HG02884 (cell line): ENCODE data around the gene DIP2B.
"Not testable (repeated sequence)": the region's sequence is repeated elsewhere in the genome, so short reads cannot be mapped to it uniquely, and the experiment has no call there.

Source experiments
- ATAC-seq: cut with Tn5 transposase; IDR thresholded peaks from one replicate; pipeline ENCODE4 v1.9.1; 2021; ENCODE audit warnings: mild to moderate bottlenecking, moderate library complexity; ENCODE audit not compliant: unreplicated experiment

Gene DIP2B

GRCh38 chr12:50547742-50548141, 43.0 kb downstream of the DIP2B start:
- no peak for ATAC-seq

DNA sequence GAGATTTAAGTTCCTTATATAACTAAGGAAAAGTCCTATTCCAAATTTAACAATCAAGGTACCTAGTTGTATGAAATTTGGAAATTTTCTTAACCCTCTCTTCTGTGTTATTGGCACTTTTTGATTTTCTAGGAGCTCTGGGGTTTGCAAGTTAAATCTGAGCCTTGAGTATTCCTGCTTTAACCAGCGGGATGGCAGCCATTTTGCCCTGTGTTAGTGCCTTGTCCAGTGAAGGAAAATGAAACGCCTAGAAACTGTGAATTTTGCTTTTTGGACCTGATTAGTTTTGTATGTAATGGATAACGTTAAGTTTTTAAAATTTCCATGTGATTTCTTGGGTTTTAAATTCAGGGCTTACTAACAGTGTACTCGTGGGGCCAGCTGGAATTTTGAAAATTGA, 45.1 kb downstream of the DIP2B start:
- ATAC-seq: no peak

DNA sequence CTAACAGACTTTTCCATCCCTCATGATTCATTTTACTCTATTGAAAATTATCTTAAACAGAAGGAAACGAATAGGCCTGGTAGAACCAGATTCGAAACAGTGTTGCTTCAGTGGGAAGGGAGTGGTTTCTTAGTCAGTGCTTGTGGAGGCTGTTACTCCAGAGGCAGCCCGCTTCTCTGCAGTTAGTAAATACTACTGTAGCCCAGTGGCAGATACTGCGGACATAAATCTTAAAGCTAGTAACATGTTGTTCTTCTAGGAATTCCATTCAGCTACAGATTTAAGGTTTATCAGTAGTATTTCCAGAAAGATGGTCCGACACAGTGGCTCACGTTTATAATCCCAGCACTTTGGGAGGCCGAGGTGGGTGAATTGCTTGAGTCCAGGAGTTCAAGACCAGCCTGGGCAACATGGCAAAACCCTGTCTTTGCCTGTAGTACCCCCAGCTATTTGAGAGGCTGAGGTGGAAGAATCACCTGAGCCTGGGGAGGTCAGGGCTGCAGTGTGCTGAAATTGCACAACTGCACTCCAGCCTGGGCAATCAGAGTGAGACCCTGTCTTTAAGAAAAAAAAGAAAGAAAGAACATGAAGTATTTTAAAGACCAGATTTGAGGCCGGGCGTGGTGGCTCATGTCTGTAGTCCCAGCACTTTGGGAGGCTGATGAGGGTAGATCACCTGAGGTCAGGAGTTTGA, 45.9 kb downstream of the DIP2B start:
- no peak for ATAC-seq

DNA sequence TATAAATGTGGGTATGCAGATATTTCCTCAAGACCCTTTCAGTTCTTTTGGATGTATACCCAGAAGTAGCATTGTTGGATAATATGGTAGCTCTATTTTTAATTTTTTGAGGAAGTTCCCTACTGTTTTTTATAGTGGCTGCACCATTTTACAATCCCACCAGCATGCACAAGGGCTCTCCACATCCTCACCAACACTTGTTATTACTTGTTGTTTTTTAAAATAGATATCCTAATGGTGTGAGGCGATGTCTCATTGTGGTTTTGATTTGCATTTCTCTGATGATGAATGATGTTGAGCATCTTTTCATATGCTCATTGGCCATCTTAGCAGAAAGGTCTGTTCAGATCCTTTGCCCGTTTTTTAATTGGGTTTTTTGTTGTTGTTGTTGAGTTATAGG, 47.1 kb downstream of the DIP2B start:
- no peak for ATAC-seq

- no peak for ATAC-seq
Observed at GRCh38 chr12:50554651-50555050, 49.9 kb downstream of the DIP2B start.

- no peak for ATAC-seq
Observed at GRCh38 chr12:50555471-50555885, 50.7 kb downstream of the DIP2B start.

GRCh38 chr12:50556273-50556672, 51.5 kb downstream of the DIP2B start:
- no peak for ATAC-seq

DNA sequence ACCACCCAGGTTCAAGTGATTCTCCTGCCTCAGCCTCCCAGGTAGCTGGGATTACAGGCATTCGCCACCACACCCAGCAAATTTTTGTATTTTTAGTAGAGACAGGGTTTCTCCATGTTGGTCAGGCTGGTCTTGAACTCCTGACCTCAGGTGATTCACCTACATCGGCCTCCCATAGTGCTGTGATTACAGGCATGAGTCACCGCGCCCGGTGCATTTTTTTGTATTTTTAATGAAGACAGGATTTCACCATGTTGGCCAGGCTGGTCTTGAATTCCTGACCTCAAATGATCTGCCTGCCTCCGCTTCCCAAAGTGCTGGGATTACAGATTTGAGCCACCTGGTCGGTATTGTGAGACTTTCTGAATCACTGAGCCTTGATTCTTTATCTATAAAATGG, 52.0 kb downstream of the DIP2B start:
- not testable (repeated sequence) for ATAC-seq

GRCh38 chr12:50557421-50557820, 52.6 kb downstream of the DIP2B start:
- no peak for ATAC-seq

- no peak for ATAC-seq
Observed at GRCh38 chr12:50558970-50559369, 54.2 kb downstream of the DIP2B start.

GRCh38 chr12:50562520-50563433, 58.0 kb downstream of the DIP2B start:
- no peak for ATAC-seq

DNA sequence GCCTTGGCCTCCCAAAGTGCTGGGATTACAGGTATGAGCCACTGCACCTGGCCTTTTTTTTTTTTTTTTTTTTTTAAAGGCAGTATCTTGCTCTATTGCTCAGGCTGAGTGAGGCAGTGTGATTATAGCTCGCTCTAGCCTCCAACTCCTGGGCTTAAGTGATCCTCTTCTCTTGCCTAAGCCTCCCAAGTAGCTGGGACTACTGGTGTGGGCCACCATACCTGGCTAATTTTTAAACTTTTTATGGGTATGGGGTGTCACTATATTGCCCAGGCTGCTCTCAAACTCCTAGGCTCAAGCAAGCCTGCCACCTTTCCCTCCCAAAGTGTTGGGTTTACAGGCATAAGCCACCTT, 58.6 kb downstream of the DIP2B start:
- no peak for ATAC-seq

- no peak for ATAC-seq
Observed at GRCh38 chr12:50564237-50564947, 59.6 kb downstream of the DIP2B start.

GRCh38 chr12:50564948-50565297, 60.1 kb downstream of the DIP2B start:
- ATAC-seq: no peak

DNA sequence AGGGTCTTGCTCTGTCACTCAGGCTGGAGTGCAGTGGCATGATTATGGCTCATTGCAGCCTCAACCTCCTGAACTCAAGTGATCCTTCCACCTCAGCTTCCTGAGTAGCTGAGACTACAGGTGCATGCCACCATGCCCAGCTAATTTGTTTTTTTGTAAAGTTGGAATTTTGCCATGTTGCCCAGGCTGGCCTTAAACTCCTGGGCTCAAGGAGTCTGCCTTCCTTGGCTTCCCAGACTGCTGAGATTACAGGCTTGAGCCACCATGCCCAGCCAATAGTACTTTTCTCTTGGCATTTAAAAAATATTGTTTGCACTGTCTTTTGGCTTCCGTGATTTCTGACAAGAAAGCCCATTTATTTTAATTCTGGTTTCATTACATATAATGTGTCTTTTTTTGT, 61.3 kb downstream of the DIP2B start:
- ATAC-seq: no peak

DNA sequence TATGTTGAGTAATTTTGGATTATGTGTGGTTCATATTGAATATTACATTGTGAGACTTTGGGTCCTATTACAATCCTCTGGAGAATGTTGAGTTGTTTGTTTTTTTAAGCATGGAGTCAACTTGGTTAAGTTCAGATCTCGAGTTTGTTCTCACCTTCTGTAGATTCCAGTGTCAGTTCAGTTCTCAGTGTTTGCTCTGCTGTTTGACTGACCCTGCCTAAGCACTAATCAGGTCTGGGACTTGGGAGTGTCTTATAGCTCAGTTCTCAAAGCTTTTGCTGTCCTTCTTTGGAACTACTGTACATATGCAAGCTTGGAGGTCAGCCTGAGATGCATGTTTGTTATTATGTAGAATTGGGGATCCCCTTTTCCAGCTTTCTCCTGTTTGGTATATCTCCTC, 63.1 kb downstream of the DIP2B start:
- no peak for ATAC-seq

DNA sequence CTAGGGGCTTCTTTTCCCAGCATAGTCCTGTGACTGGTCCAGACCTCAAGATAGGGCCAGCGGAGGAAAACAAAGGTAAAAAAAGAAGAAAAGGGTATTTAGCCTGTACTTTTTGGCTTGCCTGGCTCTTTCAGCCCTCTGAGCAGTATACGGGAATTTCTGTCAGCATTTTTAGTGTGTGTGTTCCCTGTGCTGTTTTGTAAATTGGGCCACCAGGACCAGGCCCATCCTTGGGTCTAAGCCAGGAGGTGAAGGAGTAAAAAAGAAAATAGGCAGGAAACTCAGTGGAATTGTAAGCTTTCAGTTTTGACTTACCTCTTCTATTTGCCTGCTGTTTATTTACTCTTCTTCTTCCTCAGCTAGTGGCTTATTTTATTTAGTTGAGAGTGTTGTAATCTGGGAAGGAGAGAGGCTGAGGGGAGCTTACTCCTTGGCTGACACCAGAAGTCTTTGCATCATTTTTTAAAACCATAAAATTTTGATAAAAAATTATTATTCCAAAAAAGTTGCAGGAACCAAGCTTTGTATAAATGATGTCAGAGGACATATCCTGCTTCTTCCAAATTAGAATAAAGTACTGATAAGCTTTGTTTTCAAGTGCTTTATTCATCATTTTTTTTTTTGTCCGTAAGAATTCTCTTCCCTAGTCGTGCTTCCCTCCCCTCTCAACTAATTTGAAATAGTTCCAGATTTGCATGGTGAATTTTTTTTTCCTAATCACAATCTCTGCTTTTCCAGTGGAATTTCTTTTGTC, 63.7 kb downstream of the DIP2B start:
- no peak for ATAC-seq

- no peak for ATAC-seq
Observed at GRCh38 chr12:50569321-50569720, 64.5 kb downstream of the DIP2B start.

DNA sequence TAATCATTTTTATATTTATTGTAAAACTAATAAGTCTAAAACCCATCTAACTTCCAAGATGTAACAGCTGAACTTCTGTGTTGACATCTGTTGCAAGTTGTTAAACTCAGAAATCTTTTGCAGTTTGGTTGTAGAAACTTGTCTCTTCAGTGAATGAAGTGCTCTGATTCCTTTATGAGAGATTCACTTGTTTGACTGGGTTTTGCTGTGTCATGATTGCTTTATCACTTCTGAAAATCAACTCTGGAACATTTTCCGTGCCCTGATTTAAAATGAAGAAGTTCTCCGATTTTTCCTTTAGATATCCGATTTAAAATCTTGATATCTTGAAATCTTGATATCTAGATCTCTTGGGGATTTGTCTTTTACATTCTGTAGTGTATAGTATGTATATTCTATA, 65.1 kb downstream of the DIP2B start:
- ATAC-seq: no peak

GRCh38 chr12:50571786-50572185, 67.0 kb downstream of the DIP2B start:
- ATAC-seq: no peak

GRCh38 chr12:50572287-50572686, 67.5 kb downstream of the DIP2B start:
- ATAC-seq: no peak
